K562 (cell line): ENCODE results near the gene AGO4. TPM values are rescaled to one million over a fixed set of nuclear protein-coding genes. Genes with fewer than 3 reads are reported as not detected.
A peak's percentile ranks its signal among the peaks of the same experiment; 100 is the strongest.

ENCODE experiments used
- ARHGAP35 ChIP-seq: fragments of 450-650 bp; IDR thresholded peaks from 2 replicates; pipeline ENCODE4 v1.6.1; 2018; ENCODE audit not compliant: partially characterized antibody
- CHCHD3 ChIP-seq: fragments of 250-450 bp; sonication (Bioruptor Pico); IDR thresholded peaks from 2 replicates; pipeline ENCODE4 v2.1.2; 2022; ENCODE audit warnings: mild to moderate bottlenecking
- DNMT1 ChIP-seq: fragments of 450-650 bp; IDR thresholded peaks from 2 replicates; pipeline ENCODE4 v1.6.1; 2016; ENCODE audit warnings: antibody characterized with exemption, mild to moderate bottlenecking
- FOXK2 ChIP-seq, 2 experiments: fragments of 450-650 bp; IDR thresholded peaks in 1 of 2; conservative IDR thresholded peaks in 1 of 2; 2 replicates each; pipeline ENCODE4 v1.6.1; 2016; ENCODE audit warnings: low read depth in 2 of 2, mild to moderate bottlenecking in 1 of 2
- GTF2A2 ChIP-seq: IDR thresholded peaks from 2 replicates; pipeline ENCODE4 v1.6.1; 2016; ENCODE audit warnings: mild to moderate bottlenecking, missing genetic modification characterization, missing compliant biosample characterization
- GTF2E2 ChIP-seq: fragments of 200-800 bp; sonication (Bioruptor generic); IDR thresholded peaks from 2 replicates; pipeline ENCODE4 v1.6.1; 2016; ENCODE audit warnings: missing genetic modification characterization, missing compliant biosample characterization
- MCM5 ChIP-seq: fragments of 450-650 bp; IDR thresholded peaks from 2 replicates; pipeline ENCODE4 v1.6.1; 2016; ENCODE audit warnings: low read depth
- MEIS2 ChIP-seq: fragments of 450-650 bp; IDR thresholded peaks from 2 replicates; pipeline ENCODE4 v1.6.1; 2014; ENCODE audit warnings: mild to moderate bottlenecking; ENCODE audit not compliant: partially characterized antibody
- NR2C1 ChIP-seq, 2 experiments: fragments of 450-650 bp; IDR thresholded peaks; 2 replicates each; pipeline ENCODE4 v1.6.1; 2017; ENCODE audit warnings: mild to moderate bottlenecking in 2 of 2, antibody characterized with exemption in 1 of 2, inconsistent platforms in 1 of 2, missing compliant biosample characterization in 1 of 2, missing genetic modification characterization in 1 of 2
- PHB2 ChIP-seq: fragments of 450-650 bp; IDR thresholded peaks from 2 replicates; pipeline ENCODE4 v1.6.1; 2017; ENCODE audit warnings: low read depth
- SAP30 ChIP-seq: fragments of 200-600 bp; sonication (generic); IDR thresholded peaks from 2 replicates; pipeline ENCODE4 v1.6.1; 2012; ENCODE audit warnings: borderline replicate concordance, low read depth, mild to moderate bottlenecking, moderate library complexity, low read length, control low read depth, inconsistent platforms; ENCODE audit not compliant: insufficient read depth, poor library complexity, severe bottlenecking
- SRSF3 ChIP-seq: fragments of 200-400 bp; formaldehyde crosslinking; IDR thresholded peaks from 2 replicates; pipeline ENCODE4 v1.6.1; 2016; ENCODE audit warnings: mild to moderate bottlenecking, low read length, moderate library complexity; ENCODE audit not compliant: insufficient read depth
- STAT5B ChIP-seq: fragments of 250-450 bp; sonication (Bioruptor Pico); IDR thresholded peaks from 2 replicates; pipeline ENCODE4 v1.8.0; 2021; ENCODE audit warnings: mild to moderate bottlenecking, inconsistent platforms
- TAF9B ChIP-seq: fragments of 450-650 bp; IDR thresholded peaks from 2 replicates; pipeline ENCODE4 v1.6.1; 2018; ENCODE audit warnings: mild to moderate bottlenecking; ENCODE audit not compliant: partially characterized antibody
- ZBTB9 ChIP-seq: fragments of 450-650 bp; formaldehyde crosslinking; IDR thresholded peaks from 2 replicates; pipeline ENCODE4 v1.4.0; 2020; ENCODE audit warnings: mild to moderate bottlenecking, moderate library complexity
- ZNF584 ChIP-seq: fragments of 200-800 bp; sonication (Bioruptor generic); IDR thresholded peaks from 2 replicates; pipeline ENCODE4 v1.6.1; 2016; ENCODE audit warnings: low read depth, mild to moderate bottlenecking, missing genetic modification characterization, missing compliant biosample characterization
- ZNF644 ChIP-seq: fragments of 200-800 bp; sonication (Bioruptor generic); IDR thresholded peaks from 2 replicates; pipeline ENCODE4 v1.6.1; 2016; ENCODE audit warnings: low read depth, missing genetic modification characterization, missing compliant biosample characterization
- ZNF668 ChIP-seq: fragments of 250-450 bp; sonication (Bioruptor Pico); IDR thresholded peaks from 2 replicates; pipeline ENCODE4 v1.8.0; 2022; ENCODE audit warnings: mild to moderate bottlenecking, inconsistent platforms
- polyA plus RNA-seq, 8 experiments: library from polyadenylated mRNA; depleted of rRNA in 4 of 8; stranded (reverse) in 5 of 8; unstranded in 3 of 8; fragments of >200 nt; fragmentation: Nextera tagmentation in 2 of 8; fragmentation: Illumina TruSeq in 1 of 8; extraction: Ambion mirVana in 2 of 8; extraction: Trizol in 1 of 8; gene quantifications; 2 replicates each; pipeline versions ENCODE4 v1.2.1 to v1.2.3, GENCODE V29; 2011 to 2014; ENCODE audit warnings: inconsistent platforms in 1 of 8, missing spikeins in 1 of 8
- total RNA-seq, 7 experiments: library from RNA; depleted of rRNA in 6 of 7; stranded (reverse); fragments of >200 nt in 6 of 7; fragmentation: Illumina TruSeq in 2 of 7; extraction: Trizol in 2 of 7; gene quantifications; 2 replicates each; pipeline versions ENCODE4 v1.2.1 to v1.2.3, GENCODE V29; 2011 to 2021; ENCODE audit warnings: low replicate concordance in 1 of 7
- TF ChIP-seq, protein P1 (sequence below): fragments of 450-650 bp; formaldehyde crosslinking; IDR thresholded peaks from 2 replicates; pipeline ENCODE4 v1.4.0; 2020; ENCODE audit warnings: mild to moderate bottlenecking, moderate library complexity
- TF ChIP-seq, protein P2 (sequence below), 2 experiments: fragments of 450-650 bp; IDR thresholded peaks; 2 replicates each; pipeline ENCODE4 v1.6.1; 2018; ENCODE audit warnings: mild to moderate bottlenecking in 2 of 2, low read depth in 1 of 2; ENCODE audit not compliant: partially characterized antibody in 2 of 2
- TF ChIP-seq, protein P3 (sequence below): fragments of 450-650 bp; formaldehyde crosslinking; IDR thresholded peaks from 2 replicates; pipeline ENCODE4 v1.4.0; 2020; ENCODE audit warnings: mild to moderate bottlenecking

AGO4 gene
- total and polyA plus RNA-seq, 9 of the 15 experiments (the other 6 are each of a cell fraction or from before 2014, with no cell fraction given): 1.3 to 10.5 (median 6.5) TPM

DNA sequence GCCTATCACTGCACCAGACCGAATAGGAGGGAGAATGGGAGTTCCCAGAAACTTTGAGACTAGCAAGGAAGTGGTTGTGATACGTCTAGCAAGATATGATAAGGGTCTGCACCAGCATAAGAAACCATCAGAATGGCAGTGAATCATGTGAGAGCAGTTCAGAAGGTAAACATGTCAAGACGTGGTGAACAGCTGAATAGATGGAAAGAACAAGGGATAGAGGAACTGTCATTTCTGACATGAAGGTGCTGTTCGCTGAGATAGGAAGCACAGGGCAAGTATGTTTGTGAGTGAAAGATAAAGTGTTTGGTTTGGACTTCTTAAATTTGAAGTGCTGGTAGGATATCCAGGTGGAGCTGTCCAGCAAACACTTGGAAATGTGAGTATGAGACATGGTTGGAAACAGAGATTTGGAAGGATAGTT, 74.0 kb downstream of the AGO4 start (continued):
- TF ChIP-seq, protein P1, sequence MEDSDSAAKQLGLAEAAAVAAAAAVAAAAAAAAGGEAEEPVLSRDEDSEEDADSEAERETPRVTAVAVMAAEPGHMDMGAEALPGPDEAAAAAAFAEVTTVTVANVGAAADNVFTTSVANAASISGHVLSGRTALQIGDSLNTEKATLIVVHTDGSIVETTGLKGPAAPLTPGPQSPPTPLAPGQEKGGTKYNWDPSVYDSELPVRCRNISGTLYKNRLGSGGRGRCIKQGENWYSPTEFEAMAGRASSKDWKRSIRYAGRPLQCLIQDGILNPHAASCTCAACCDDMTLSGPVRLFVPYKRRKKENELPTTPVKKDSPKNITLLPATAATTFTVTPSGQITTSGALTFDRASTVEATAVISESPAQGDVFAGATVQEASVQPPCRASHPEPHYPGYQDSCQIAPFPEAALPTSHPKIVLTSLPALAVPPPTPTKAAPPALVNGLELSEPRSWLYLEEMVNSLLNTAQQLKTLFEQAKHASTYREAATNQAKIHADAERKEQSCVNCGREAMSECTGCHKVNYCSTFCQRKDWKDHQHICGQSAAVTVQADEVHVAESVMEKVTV (CRISPR knock-in tag): no peak
- TF ChIP-seq ARHGAP35 (no peak), ZNF584 (CRISPR knock-in tag) (peak; percentile 33; the same call in 1 of the 2 replicates), ZBTB9 (no peak), MEIS2 (peak; percentile 99), TAF9B (peak; percentile 91), NR2C1 (IDR thresholded peaks at IDR 0.05) (peak; percentile 11; the same call in 1 of the 2 replicates), NR2C1 (tag; IDR thresholded peaks at IDR 0.05) (no peak), MCM5 (no peak), ZNF668 (CRISPR knock-in tag) (no peak), SRSF3 (no peak), DNMT1 (no peak), ZNF644 (tag) (no peak; the same call in 1 of the 2 replicates), PHB2 (no peak), GTF2E2 (tag) (no peak), STAT5B (CRISPR knock-in tag) (no peak), GTF2A2 (tag) (no peak), FOXK2 (conservative IDR thresholded peaks at IDR 0.05 in 1 of 2, IDR thresholded peaks at IDR 0.05 in 1 of 2; ENCODE audit: low read depth in 2 of 2) (peak; percentile 99 to 100), CHCHD3 (CRISPR knock-in tag) (no peak), SAP30 (peak; percentile 85)
- TF ChIP-seq, protein P2, sequence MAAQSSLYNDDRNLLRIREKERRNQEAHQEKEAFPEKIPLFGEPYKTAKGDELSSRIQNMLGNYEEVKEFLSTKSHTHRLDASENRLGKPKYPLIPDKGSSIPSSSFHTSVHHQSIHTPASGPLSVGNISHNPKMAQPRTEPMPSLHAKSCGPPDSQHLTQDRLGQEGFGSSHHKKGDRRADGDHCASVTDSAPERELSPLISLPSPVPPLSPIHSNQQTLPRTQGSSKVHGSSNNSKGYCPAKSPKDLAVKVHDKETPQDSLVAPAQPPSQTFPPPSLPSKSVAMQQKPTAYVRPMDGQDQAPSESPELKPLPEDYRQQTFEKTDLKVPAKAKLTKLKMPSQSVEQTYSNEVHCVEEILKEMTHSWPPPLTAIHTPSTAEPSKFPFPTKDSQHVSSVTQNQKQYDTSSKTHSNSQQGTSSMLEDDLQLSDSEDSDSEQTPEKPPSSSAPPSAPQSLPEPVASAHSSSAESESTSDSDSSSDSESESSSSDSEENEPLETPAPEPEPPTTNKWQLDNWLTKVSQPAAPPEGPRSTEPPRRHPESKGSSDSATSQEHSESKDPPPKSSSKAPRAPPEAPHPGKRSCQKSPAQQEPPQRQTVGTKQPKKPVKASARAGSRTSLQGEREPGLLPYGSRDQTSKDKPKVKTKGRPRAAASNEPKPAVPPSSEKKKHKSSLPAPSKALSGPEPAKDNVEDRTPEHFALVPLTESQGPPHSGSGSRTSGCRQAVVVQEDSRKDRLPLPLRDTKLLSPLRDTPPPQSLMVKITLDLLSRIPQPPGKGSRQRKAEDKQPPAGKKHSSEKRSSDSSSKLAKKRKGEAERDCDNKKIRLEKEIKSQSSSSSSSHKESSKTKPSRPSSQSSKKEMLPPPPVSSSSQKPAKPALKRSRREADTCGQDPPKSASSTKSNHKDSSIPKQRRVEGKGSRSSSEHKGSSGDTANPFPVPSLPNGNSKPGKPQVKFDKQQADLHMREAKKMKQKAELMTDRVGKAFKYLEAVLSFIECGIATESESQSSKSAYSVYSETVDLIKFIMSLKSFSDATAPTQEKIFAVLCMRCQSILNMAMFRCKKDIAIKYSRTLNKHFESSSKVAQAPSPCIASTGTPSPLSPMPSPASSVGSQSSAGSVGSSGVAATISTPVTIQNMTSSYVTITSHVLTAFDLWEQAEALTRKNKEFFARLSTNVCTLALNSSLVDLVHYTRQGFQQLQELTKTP (IDR thresholded peaks at IDR 0.05; ENCODE audit: low read depth in 1 of 2, partially characterized antibody in 2 of 2): peak in 1 of 2 experiments; percentile 97
- TF ChIP-seq, protein P3, sequence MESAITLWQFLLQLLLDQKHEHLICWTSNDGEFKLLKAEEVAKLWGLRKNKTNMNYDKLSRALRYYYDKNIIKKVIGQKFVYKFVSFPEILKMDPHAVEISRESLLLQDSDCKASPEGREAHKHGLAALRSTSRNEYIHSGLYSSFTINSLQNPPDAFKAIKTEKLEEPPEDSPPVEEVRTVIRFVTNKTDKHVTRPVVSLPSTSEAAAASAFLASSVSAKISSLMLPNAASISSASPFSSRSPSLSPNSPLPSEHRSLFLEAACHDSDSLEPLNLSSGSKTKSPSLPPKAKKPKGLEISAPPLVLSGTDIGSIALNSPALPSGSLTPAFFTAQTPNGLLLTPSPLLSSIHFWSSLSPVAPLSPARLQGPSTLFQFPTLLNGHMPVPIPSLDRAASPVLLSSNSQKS (CRISPR knock-in tag): no peak
